Thyroid gland (tissue), 4 donors: ENCODE measurements around the gene FKBP15. TPM values are rescaled to one million over a fixed set of nuclear protein-coding genes. Genes with fewer than 3 reads are reported as not detected.

Experiments used
- DNase-seq, 2 donors: peaks; one replicate each; pipeline ENCODE4 v3.0.0-alpha.2; 2019
- H3K27ac ChIP-seq, 3 donors: fragments of 200-600 bp; sonication (generic); 1 replicate in 2 of 3; 2 replicates in 1 of 3; pipeline ENCODE4 v1.5.1; 2016 to 2019; ENCODE audit warnings: mild to moderate bottlenecking in 1 of 3, moderate library complexity in 1 of 3
- H3K27me3 ChIP-seq: fragments of 200-600 bp; sonication (generic); one replicate; pipeline ENCODE4 v1.5.1; 2019
- H3K36me3 ChIP-seq, 2 donors: fragments of 200-600 bp; sonication (generic); one replicate each; pipeline ENCODE4 v1.5.1; 2016 to 2019
- H3K4me1 ChIP-seq, 2 donors: fragments of 200-600 bp; sonication (generic); one replicate each; pipeline ENCODE4 v1.5.1; 2017 to 2019
- H3K4me3 ChIP-seq, 3 donors: fragments of 200-600 bp; sonication (generic); replicated peaks in 1 of 3; 1 replicate in 2 of 3; 2 replicates in 1 of 3; pipeline ENCODE4 v1.5.1; 2016; ENCODE audit warnings: mild to moderate bottlenecking in 1 of 3
- H3K9me3 ChIP-seq: fragments of 200-600 bp; sonication (generic); one replicate; pipeline ENCODE4 v1.5.1; 2017
- CTCF ChIP-seq, 6 experiments: fragments of 200-600 bp in 3 of 6; fragments of 450-650 bp in 3 of 6; sonication (generic) in 3 of 6; IDR thresholded peaks; one replicate each; pipeline ENCODE4 v1.5.1; 2016 to 2019; ENCODE audit warnings: antibody characterized with exemption in 6 of 6, mild to moderate bottlenecking in 2 of 6, inconsistent platforms in 1 of 6, moderate library complexity in 1 of 6
- POLR2A ChIP-seq, 2 donors: fragments of 450-650 bp; IDR thresholded peaks; one replicate each; pipeline ENCODE4 v1.6.1; 2017; ENCODE audit warnings: antibody characterized with exemption in 2 of 2, mild to moderate bottlenecking in 2 of 2, moderate library complexity in 1 of 2
- WGBS, 2 donors: methylation state at CpG; one replicate each; pipeline ENCODE4 v1.1.5; 2017; 5-methylcytosine and 5-hydroxymethylcytosine counted together
- intact Hi-C: fragments of 100-400 bp; cut with DNase I; formaldehyde crosslinking; loops from one replicate; pipeline ENCODE4 v1.15.1; 2023
- total RNA-seq, 4 donors: library from RNA; depleted of rRNA; stranded (reverse); fragments of >200 nt; gene quantifications; one replicate each; pipeline ENCODE4 v1.2.3, GENCODE V29; 2016

FKBP15 gene
- total RNA-seq, 4 donors from 2014 or later: 25.0 to 30.6 (median 29.1) TPM

- no peaks in the 10 kb centered on the region for H3K27me3 ChIP-seq
- TF ChIP-seq POLR2A (IDR thresholded peaks at IDR 0.05): no peak
- H3K4me1 ChIP-seq: peaks cover 19 to 26% of the 10 kb centered on the region in 2 donors
- H3K4me3 ChIP-seq: peak overlapping the region; percentile 50 to 77 (median 52)
- no peak for DNase-seq
- no peaks in the 10 kb centered on the region for H3K9me3 ChIP-seq
- peak overlapping the region in 2 of 3 donors; percentile 46 to 50 for H3K27ac ChIP-seq
- 8 to 10% methylated on average over 20 of the region's 20 CpGs for WGBS, 2 donors
- intact Hi-C loops: loop anchor here (10.0 kb wide), 1 partner anchor 53 kb away; the partner anchor contains the start of genes CDC26 and PRPF4
- no peaks in the 10 kb centered on the region for H3K36me3 ChIP-seq
These were observed 864 bp upstream of the FKBP15 start for GRCh38 chr9:113221800-113222481.

- 7% methylated on average over 11 of the region's 11 CpGs for WGBS, 2 donors
- intact Hi-C loops: loop anchor here (10.0 kb wide), 1 partner anchor 54 kb away; the partner anchor contains the start of genes CDC26 and PRPF4
- Histone ChIP-seq H3K27ac (peak overlapping the region; percentile 50 to 78 (median 72)), H3K36me3 (no peaks in the 10 kb centered on the region), H3K9me3 (no peaks in the 10 kb centered on the region), H3K4me3 (peak overlapping the region; percentile 33 to 96 (median 77)), H3K27me3 (no peaks in the 10 kb centered on the region), H3K4me1 (peaks cover 19 to 26% of the 10 kb centered on the region in 2 donors)
- no peak for DNase-seq
- TF ChIP-seq CTCF (IDR thresholded peaks at IDR 0.05) (no peak), POLR2A (IDR thresholded peaks at IDR 0.05) (no peak)
These were observed 542 bp downstream of the FKBP15 start for GRCh38 chr9:113220467-113221002.

GRCh38 chr9:113219969-113220368 lies 1.1 kb downstream of the FKBP15 start:
- H3K27ac ChIP-seq: peak overlapping the region in 1 of 3 donors; percentile 78

GRCh38 chr9:113219186-113219936 lies 1.7 kb downstream of the FKBP15 start:
- 77 to 78% methylated on average over 3 of the region's 3 CpGs for WGBS, 2 donors
- Histone ChIP-seq H3K4me1 (peaks cover 19 to 26% of the 10 kb centered on the region in 2 donors), H3K36me3 (no peaks in the 10 kb centered on the region), H3K9me3 (no peaks in the 10 kb centered on the region), H3K27me3 (no peaks in the 10 kb centered on the region), H3K27ac (no peak overlapping the region), H3K4me3 (no peak overlapping the region)
- intact Hi-C loops: no loop called here
- no peak for TF ChIP-seq POLR2A (IDR thresholded peaks at IDR 0.05)
- TF ChIP-seq CTCF (IDR thresholded peaks at IDR 0.05): no peak
- no peak for DNase-seq

More at GRCh38 chr9:113219969-113220368, 1.1 kb downstream of the FKBP15 start:
- TF ChIP-seq POLR2A (IDR thresholded peaks at IDR 0.05) (no peak), CTCF (IDR thresholded peaks at IDR 0.05) (no peak)
- 19 to 32% methylated on average over 1 of the region's 1 CpG for WGBS, 2 donors
- H3K36me3 ChIP-seq: no peaks in the 10 kb centered on the region
- DNase-seq: no peak
- peak overlapping the region in 1 of 3 donors; percentile 77 for H3K4me3 ChIP-seq
- no peaks in the 10 kb centered on the region for H3K27me3 ChIP-seq
- H3K9me3 ChIP-seq: no peaks in the 10 kb centered on the region
- intact Hi-C loops: loop anchor here (10.0 kb wide), 1 partner anchor 55 kb away; the partner anchor contains the start of genes CDC26 and PRPF4
- peaks cover 19 to 26% of the 10 kb centered on the region in 2 donors for H3K4me1 ChIP-seq

- Histone ChIP-seq H3K4me3 (no peak overlapping the region), H3K36me3 (no peaks in the 10 kb centered on the region), H3K9me3 (no peaks in the 10 kb centered on the region), H3K27me3 (no peaks in the 10 kb centered on the region), H3K27ac (no peak overlapping the region), H3K4me1 (peaks cover 10 to 18% of the 10 kb centered on the region in 2 donors)
- 90 to 92% methylated on average over 3 of the region's 3 CpGs for WGBS, 2 donors
- no peak for TF ChIP-seq POLR2A (IDR thresholded peaks at IDR 0.05)
- no peak for DNase-seq
- intact Hi-C loops: no loop called here
These were observed 4.7 kb downstream of the FKBP15 start for GRCh38 chr9:113216406-113216805.
